ENCODE measurements around the gene CRTAC1.

DNA sequence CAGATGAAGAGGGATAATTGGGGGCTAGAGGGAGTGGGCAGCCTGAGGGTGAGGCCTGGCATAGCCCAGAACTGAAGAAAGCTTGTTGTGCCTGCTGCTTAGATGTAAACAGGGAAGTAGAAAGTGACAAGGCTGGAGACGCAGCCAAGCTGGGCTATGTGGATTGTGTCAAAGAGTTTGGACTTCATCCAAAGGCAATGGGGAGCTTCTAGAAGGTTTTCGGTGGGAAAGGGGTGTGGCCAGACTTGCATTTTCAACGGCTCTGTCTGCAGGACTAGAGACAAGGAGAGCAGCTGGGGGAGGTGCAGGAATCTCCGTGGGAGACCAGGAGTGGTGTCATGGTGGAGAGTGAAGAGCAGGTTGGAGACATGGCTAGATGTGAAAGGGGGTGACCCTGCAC lies 132.0 kb downstream of the CRTAC1 start:
- TF ChIP-seq, protein P1, sequence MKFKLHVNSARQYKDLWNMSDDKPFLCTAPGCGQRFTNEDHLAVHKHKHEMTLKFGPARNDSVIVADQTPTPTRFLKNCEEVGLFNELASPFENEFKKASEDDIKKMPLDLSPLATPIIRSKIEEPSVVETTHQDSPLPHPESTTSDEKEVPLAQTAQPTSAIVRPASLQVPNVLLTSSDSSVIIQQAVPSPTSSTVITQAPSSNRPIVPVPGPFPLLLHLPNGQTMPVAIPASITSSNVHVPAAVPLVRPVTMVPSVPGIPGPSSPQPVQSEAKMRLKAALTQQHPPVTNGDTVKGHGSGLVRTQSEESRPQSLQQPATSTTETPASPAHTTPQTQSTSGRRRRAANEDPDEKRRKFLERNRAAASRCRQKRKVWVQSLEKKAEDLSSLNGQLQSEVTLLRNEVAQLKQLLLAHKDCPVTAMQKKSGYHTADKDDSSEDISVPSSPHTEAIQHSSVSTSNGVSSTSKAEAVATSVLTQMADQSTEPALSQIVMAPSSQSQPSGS (CRISPR knock-in tag; IDR thresholded peaks at IDR 0.05) = no peak
- TF ChIP-seq POLR2AphosphoS5 (IDR thresholded peaks at IDR 0.05; ENCODE audit: control insufficient read depth, insufficient read depth, low read depth, low read length) (no peak), ZNF121 (CRISPR knock-in tag; conservative IDR thresholded peaks at IDR 0.05) (no peak), BRF1 (IDR thresholded peaks at IDR 0.05; ENCODE audit: borderline replicate concordance, extremely low read depth, insufficient read length) (no peak)
